Dermis microvascular lymphatic vessel endothelial cell (primary cell): Measurements from ENCODE around the gene ZNF792. TPM values are rescaled to one million over a fixed set of nuclear protein-coding genes. Genes with fewer than 3 reads are reported as not detected.
"Not testable (repeated sequence)": the region's sequence is repeated elsewhere in the genome, so short reads cannot be mapped to it uniquely, and the experiment has no call there.

Experiments
- DNase-seq, 2 donors: peaks; one replicate each; pipeline versions ENCODE4 v3.0.0 to v3.0.0-alpha.2; 2010; ENCODE audit warnings: low read depth in 2 of 2
- total RNA-seq: library from RNA; depleted of rRNA; stranded (reverse); fragments of >200 nt; gene quantifications from 2 replicates; pipeline ENCODE4 v1.2.1, GENCODE V29; 2014

Gene ZNF792
- total RNA-seq, 1 donor from 2014 or later, result 25.9 TPM

DNA sequence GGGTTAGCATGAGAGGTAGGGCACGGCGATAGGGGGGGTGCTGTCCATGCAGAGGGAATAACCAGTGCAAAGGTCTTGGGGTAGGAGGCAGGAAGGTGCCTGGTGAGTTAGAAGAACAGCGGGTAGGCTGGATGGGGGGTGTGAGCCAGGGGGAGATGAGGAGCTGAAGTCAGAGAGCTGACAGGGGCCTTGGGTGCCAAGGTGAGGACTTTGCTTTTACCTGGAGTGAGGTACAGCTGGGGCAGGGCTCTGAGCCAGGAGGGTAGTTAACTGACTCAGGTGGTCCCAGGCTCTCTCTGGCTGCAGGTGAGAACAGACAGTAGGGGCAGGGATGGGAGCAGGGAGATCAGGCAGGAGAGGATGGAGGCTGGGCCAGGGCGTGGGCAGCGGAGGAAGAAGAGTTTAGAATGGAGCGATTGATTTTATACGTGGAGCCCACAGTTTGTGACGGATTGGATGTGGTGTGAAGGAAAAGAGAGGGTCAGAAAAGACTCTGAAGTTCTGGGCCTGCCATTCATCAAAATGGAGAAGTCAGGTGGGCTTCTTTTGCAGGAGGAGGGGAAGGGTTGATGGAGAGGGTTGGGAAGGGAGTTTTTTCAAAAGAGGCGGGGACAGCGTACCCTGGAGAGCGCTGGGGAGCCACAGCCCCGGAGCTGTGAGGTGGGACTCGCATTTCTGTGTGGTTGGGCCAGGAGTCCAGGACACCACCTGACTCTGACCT lies 34.9 kb upstream of the ZNF792 start:
- no peak for DNase-seq

DNA sequence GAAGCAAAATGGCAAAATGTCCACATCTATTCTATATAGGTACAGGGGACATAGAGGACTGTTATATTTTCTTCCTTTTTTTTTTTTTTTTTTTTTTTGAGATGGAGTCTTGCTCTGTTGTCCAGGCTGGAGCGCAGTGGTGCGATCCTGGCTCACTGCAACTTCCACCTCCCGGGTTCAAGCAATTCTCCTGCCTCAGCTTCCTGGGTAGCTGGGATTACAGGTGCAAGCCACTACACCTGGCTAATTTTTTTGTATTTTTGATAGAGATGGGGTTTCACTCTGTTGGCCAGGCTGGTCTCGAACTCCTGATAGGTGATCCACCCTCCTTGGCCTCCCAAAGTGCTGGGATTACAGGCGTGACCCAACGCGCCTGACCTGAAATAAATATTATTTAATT lies 34.2 kb upstream of the ZNF792 start:
- not testable (repeated sequence) for DNase-seq

DNA sequence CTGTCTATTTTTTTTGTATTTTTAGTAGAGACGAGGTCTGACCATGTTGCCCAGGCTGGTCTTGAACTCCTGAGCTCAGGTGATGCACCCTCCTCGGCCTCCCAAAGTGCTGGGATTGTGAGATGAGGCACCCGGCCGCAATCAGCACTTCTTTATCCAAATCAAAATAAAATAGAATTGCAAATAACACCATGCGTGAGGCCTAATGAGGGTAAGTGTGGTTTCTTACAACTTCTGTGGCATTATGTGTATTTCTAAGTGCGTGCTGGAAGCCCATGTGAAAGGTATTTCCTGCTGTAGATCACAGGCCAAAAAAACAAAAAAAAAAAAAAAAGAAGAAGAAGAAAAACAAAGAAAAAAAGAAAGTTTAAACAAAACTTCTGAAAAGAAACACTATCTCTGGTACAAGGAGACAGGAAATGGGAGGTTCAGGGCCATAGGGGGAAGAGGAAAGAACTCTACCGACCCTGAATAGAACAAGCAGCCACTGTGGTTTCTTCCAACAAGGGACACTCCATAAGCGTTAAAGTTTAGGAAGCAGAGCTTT lies 33.1 kb upstream of the ZNF792 start:
- DNase-seq, result peak in 1 of 2 donors; percentile 73

DNA sequence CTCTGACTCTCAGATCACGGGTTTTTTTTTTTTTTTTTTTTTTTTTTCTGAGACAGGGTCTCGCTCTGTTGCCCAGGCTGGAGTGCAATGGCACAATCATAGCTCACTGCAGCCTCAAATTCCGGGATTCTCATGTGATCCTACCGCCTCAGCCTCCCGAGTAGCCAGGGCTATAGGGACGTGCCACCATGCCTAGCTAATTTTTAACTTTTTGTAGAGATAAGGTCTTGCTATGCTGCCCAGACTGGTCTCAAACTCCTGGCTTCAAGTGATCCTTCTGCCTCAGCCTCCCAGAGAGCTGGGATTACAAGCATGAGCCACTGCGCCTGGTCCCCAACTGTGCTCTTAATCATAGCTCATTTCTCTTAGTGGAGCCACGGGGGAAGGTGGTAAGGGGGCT lies 31.5 kb upstream of the ZNF792 start:
- no peak for DNase-seq

DNA sequence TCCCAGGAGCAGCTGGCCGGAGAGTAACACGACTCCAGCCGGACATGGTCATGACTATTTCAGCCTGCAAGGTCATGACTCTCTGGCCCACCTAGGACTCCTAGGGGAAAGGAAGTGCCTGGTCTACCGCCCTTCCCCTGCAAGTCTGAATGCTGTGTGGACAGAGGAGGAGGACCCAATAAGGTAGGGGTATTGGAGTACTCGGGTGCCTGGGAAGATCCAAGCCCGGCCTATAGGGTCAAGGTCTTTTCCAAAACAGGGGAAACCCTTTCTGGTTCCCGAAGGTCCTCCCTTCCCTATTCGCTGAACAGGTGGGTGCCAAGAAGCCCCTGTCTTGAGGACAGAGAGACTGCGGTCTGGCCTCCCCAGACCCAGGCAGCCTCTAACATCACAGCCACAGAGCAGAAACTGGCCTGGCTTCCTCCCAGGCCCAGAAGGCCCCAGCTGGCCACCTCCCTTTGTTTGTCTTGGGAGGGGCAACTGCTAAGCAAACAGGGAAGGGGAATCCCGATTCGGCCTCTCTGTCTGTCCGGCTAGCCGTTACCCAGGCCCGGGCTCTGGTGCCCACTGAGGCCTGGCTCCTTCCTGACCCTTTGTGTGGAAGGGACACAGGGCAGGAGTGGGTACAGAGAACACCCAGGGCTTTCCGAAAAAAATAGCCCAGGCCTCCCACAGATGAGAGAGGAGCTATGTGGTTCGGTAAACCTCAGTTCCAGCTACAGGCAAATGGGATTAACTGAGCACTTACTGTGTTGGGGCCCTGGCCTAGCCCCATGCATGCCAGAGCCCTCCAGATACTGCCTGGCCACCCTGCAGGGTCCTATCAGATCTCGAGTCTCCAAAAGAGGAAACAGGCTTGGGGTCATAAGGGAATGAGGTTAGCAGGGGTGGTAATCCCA lies 30.9 kb upstream of the ZNF792 start:
- DNase-seq, result peak; percentile 52 to 81

DNA sequence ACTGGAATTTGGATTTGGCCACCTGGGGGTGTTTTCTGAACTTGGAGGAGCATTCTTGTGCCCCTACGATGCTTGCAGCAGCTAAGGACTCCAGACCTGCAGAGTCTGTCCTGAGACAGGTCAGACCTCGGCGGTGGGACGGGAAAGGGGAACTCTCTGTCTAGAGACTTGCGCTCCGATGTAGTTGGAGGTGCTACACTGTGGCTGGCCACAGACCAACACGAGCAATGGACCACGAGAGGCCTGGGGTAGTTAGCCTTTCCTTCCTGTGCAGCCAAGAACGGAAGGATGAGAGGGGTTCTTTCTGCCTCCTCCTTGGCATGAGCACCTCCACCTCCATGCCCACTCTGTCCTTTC lies 30.2 kb upstream of the ZNF792 start:
- DNase-seq, result no peak

DNA sequence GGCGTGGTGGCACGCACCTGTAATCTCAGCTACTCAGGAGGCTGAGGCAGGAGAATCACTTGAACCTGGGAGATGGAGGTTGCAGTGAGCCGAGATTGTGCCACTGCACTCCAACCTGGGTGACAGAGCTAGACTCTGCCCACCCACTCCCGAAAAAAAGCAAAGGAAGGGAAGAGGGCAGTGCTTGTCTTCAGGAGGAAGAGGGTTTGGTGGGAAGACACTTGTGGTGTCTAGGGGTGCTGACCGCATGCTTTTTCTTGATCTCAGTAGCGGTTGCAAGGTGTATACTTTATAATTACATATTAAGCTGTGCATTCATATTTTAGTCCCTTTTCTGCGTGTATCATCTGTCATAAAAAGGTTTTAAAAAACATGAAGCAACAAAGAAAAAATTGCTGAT lies 28.6 kb upstream of the ZNF792 start:
- not testable (repeated sequence) for DNase-seq

DNA sequence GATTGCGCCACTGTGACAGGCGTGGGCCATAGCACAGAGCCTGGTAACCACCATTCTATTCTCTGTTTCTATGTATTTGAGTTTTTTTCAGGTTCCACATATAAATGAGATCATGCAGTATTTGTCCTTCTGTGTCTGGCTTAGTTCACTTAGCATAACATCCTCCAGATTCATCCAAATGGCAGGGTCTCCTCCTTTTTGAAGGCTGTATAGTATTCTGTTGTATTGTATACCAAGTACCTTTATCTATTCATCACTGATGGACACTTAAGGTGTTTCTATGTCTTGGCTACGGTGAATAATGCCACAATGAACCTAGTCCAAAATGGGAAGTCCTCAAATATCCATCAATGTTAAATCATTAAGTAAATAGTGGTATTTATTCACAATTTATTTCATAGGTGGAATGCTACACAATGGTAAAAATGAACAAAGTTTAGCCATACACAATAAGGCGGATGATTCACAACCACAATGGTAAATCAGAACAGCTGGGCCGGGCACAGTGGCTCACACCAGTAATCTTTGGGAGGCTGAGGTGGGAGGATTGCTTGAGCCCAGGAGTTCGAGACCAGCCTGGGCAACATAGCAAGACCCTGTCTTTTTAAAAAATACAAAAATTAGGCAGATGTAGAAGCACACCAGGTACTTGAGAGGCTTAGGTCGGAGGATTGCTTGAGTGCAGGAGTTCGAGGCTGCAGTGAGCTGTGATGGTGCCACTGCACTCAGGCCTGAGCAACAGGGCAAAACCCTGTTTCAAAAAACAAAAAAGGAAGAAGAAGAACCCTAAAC lies 27.7 kb upstream of the ZNF792 start:
- no peak for DNase-seq

DNA sequence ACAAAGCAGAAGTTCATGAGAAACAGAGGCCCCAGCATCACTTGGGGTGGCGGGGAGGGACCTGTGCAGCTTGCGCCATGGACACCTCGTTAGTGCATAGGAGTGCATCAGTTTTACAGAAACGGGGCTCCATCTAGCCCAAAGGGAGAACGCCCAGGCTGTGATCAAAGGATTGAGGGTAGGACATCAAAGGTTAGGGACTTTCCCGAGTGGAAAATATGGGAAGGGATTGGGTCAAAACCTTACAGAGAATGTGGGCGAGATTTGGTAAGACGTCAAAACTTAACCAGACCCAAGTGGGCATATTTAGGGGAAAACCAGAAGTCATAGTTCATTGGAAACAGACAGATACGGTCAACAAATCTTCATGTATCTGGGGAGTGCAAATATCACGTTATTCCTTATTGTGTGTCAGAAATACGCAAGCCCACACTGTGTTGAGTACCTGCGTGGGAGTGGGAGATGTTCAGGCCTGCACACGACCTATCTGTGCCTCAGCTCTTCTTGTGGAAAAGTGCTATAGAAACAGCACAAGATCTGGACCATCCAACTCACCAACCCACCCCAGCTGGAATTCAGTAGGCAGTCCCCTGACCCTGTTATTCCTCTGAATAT lies 26.7 kb upstream of the ZNF792 start:
- DNase-seq, result no peak

DNA sequence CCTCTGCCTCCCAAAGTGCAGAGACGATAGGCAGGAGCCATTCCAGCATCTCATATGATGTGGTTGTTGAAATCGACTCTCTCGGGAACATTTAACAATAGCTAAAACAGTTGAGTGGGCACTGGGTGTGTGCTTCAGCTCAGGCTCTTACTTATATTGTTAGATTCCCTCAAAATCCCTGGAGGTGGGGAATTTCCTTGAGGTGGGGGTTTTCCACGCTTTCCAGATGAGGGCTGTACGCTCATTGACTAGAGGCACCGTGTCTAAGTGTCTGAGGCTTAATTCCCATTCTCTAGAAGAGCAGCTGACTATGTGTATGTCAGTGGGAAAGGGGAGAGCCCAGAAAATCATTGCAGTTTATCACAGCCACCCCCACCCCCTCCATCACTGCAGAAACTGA lies 25.3 kb upstream of the ZNF792 start:
- DNase-seq, result no peak

DNA sequence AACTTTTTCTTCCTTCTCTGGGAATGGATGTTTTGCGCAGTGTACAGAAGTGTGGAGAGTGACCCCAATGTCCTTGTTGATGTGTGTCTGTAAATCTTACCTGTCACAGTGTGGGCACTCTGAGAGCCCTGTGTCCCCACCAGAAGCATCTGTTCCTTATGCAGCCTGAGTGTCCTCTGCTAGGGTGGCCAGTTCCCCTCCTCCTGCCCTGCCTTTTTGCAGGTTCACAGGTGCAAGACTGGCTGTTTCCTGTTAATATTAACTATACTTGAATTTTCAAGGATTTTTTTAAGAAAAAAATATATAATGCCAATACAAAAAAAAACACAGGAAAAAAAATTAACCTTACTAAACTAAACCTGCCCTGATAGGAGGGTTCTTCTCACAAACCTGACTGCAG lies 24.1 kb upstream of the ZNF792 start:
- DNase-seq, result no peak

DNA sequence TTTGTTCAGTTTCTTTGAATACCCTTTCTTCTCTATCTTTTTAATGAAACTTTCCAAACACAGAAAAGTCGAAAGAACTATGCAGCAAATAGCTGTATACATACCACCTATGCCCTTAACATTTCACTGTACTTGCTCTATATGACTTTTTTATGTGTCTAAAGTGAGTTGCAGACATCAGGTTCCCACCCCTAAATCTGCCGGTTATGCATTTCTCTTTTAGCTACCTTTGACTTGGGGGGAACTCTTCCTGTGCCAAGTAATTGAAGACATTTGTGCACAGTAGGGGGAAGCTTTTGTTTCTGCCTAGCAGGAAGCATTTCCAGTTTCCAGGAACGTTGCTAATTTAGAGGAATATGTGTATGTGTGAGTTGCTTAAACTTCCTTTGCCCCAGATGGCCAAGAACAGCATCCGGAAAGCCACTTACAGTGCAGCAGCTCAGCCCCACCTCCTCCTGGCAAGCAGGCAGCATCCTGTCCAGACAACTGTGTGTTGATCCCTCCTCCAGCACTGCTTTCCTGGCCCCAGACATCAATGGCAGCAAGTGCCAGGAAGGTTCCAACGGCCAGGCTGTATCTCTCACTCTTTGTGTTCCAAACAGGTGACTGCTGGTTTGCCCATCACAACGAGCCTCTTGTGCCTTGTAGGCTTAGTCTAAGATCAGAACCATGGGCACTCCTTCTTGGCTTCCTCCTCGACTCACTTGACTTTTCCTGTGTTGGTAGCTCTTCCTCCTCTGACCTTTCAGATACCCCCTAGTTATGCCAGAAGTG lies 21.4 kb upstream of the ZNF792 start:
- DNase-seq, result peak in 1 of 2 donors; percentile 85

DNA sequence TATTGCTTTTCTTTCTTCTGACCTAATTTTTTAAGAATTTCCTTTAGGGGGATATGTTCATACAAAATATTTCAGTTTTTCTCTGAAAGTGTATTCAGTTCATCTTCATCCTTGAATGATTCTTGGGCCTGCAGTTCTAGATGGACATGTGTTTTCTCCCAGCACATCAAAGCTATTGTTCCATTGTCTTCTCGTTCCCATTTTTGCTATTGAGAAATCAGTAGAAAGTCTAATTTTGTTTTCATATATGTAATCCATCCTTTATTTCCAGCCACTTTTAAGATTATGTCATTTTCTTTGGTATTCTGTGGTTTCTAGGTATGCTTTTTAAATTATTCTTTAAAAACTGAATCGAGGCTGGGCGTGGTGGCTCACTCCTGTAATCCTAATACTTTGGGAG lies 20.3 kb upstream of the ZNF792 start:
- DNase-seq, result no peak

DNA sequence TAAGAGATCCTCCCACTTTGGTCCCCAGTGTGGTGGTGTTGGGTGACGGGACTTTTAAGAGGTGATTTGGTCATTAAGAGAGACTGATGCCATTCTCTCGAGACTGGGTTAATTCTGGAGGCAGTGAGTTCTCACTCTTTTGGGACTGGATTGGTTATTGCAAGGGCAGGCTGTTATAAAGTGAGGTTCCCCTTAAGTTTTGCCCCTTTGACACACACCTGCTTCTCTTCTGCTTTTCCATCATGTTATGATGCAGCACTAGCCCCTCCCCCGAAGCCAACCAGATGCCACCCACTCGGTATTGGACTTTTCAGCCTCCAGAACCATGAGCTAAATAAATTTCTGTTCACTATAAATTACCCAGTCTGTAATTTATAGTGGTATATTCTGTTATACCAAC lies 19.8 kb upstream of the ZNF792 start:
- no peak for DNase-seq

DNA sequence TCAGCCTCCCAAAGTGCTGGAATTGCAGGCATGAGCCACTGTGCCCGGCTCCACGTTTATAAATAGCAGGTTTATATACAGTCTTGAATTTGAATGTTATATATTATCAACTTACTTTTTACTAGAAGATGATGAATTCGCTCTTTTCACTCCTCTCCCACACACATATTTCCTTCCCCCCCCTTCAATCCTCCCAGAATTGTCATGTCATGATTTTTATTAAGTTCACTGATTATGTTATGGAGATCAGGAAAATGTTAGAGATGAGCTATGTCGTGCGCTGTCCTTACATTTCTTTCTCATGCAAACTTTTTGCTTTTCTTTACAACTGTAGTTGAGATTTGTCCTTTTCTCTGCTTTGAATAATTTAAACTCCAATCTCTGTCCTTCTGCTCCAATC lies 18.2 kb upstream of the ZNF792 start:
- DNase-seq, result no peak

DNA sequence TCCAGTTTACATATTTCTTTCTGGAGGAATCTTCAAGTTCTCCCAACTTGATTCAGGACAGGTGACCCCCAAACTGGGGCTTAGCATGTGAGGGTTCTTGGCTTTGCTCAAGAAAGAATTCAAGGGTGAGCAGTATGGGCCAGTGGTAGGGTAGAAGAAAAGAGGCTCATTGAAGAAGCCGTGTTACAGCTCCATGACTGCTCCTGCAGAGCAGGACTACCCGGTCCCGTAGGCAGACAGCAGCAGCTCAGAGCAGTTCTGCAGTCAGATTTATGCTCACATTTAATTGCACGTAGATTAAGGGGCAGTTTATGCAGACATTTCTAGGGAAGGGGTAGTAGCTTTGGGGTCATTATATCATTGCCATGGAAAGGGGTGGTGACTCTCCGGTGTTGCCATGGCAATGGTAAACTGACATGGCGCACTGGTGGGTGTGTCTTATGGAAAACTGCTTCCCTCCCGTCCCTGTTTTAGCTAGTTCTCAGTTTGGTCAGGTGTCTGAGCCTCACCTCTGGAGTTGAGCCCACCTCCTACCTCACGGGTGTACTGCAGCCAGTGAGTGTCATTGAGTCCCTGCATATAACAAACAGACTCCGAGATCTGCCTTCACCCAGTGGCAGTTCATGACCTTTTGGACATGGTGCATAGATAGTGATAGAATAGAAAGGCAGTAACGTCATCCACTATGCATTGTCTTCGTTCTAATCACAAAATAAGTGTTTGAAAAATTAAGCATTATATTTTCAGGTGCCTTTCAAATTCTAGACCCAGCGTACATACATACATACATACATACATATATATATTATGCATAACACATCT lies 16.0 kb upstream of the ZNF792 start:
- DNase-seq, result no peak

DNA sequence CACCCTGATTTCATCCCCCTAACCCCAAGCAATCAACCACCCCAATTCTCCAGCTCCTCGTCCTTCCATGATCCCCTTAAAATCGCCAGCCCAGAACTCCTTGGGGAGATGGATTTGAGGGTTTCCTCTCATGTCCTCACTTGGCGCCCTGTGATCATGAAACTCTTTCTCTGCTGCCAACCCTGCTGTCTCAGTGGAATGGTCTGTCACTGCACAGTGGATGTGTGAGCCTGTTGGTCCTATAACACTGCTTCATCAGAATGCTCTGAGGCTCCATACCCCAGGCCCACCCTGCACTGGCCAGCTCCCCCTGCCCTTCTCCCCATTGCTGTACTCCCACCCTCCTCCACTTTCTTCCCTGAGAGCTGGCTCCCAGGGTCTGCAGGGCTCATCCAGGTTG lies 12.6 kb upstream of the ZNF792 start:
- DNase-seq, result no peak

DNA sequence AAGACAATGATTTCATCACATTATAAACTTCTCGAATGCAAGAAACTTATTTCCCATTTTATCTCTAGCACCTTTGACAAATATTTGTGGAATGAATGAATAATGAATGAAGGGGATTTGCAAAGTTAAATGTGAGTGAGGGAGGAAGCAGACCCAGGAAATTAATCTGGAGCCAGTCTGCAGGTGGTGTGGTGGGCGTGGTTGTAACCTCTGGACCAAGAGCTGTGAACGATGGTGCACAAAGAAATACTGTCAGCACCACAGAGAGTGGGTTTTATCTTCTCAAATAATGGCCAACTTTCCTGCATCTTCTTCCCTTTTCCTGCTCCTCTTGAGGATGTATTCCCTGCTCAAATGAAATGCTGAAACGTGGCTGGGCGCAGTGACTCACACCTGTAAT lies 11.0 kb upstream of the ZNF792 start:
- DNase-seq, result no peak

DNA sequence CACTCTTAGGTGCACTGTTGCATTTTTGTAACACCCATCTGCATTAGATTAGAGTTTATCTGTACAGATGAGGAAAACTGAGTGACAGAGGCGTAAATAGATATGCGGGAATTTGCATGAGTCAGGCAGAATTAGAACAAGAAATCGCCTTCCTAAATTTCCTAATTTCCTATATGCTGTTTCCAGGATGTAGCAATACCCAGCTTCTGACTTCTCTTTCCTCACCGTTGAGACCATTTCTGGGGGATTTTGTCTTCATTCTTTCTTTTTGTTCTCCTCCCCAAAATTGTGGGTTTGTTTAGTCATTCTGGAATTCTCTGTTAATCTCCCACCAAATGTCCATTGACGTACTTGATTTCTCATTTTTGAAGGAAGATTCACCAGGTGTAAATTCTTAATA lies 10.6 kb upstream of the ZNF792 start:
- DNase-seq, result no peak

DNA sequence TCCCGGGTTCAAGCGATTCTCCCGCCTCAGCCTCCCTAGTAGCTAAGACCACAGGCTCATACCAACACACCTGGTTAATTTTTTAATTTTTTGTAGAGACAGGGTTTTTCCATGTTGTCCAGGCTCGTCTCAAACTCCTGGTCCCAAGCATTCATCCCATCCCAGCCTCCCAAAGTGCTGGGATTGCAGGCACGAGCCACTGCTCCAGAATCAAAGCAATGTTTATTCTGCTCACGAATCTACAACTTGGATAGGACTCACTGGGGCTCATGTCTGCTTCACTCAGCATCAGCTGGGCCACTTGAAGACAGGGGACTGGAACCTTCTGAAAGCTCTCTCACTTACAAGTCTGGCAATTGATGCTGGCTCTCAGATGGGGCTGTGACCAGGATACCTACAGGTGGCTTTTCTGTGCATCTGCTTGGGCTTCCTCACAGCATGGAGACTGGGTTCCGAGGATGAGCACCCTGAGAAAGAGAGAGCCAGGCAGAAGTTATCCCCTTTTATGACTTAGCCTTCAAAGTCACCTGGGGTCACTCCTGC lies 8.2 kb upstream of the ZNF792 start:
- no peak for DNase-seq
